CD4-positive, alpha-beta memory T cell (primary cell): ENCODE data around the gene SCGB3A1. TPM values are rescaled to one million over a fixed set of nuclear protein-coding genes. Genes with fewer than 3 reads are reported as not detected.

Source experiments
- CTCF ChIA-PET: fragments of 350-600 bp; sonication (Branson Sonifier 250); formaldehyde crosslinking; loops from one replicate; lab custom pipeline; 2021; ENCODE audit warnings: inconsistent platforms; ENCODE audit not compliant: partially characterized antibody; lab: Charles Lee
- POLR2A ChIA-PET: fragments of 350-600 bp; sonication (Branson Sonifier 250); formaldehyde crosslinking; loops from one replicate; lab custom pipeline; 2021; ENCODE audit not compliant: partially characterized antibody; lab: Charles Lee
- DNase-seq, 5 donors: peaks; one replicate each; pipeline versions ENCODE4 v3.0.0 to v3.0.0-alpha.2; 2020 to 2022; ENCODE audit warnings: mixed read lengths in 1 of 5
- H3K27ac ChIP-seq: one replicate; pipeline ENCODE4 v1.7.0; 2013; ENCODE audit warnings: low read depth, low read length
- H3K27me3 ChIP-seq: 2 replicates; pipeline ENCODE4 v1.7.0; 2013; ENCODE audit warnings: mild to moderate bottlenecking, low read length, moderate library complexity; ENCODE audit not compliant: insufficient read depth
- H3K36me3 ChIP-seq: 2 replicates; pipeline ENCODE4 v1.7.0; 2013; ENCODE audit warnings: mild to moderate bottlenecking, low read length, moderate library complexity; ENCODE audit not compliant: insufficient read depth
- H3K4me1 ChIP-seq: 2 replicates; pipeline ENCODE4 v1.7.0; 2013; ENCODE audit warnings: mild to moderate bottlenecking, low read length, moderate library complexity; ENCODE audit not compliant: insufficient read depth
- H3K4me3 ChIP-seq, 2 donors: one replicate each; pipeline ENCODE4 v1.7.0; 2013; ENCODE audit warnings: low read length in 2 of 2, mild to moderate bottlenecking in 1 of 2
- H3K9me3 ChIP-seq, 2 donors: one replicate each; pipeline ENCODE4 v1.7.0; 2013; ENCODE audit warnings: low read length in 2 of 2, control low read depth in 1 of 2; ENCODE audit not compliant: control insufficient read depth in 1 of 2
- H3K27ac Mint-ChIP-seq, 7 donors: one replicate each; pipeline ENCODE4 v1.8.0; 2020 to 2021; ENCODE audit warnings: mixed read lengths in 7 of 7, mild to moderate bottlenecking in 6 of 7, inconsistent platforms in 3 of 7, moderate library complexity in 3 of 7
- H3K27me3 Mint-ChIP-seq, 2 donors: one replicate each; pipeline ENCODE4 v1.8.0; 2020 to 2021; ENCODE audit warnings: mixed read lengths in 2 of 2
- H3K36me3 Mint-ChIP-seq, 2 donors: one replicate each; pipeline ENCODE4 v1.8.0; 2020 to 2021; ENCODE audit warnings: mixed read lengths in 2 of 2, inconsistent platforms in 1 of 2, mild to moderate bottlenecking in 1 of 2
- H3K4me1 Mint-ChIP-seq, 4 donors: one replicate each; pipeline ENCODE4 v1.8.0; 2020 to 2021; ENCODE audit warnings: mixed read lengths in 4 of 4, mild to moderate bottlenecking in 1 of 4
- H3K4me3 Mint-ChIP-seq, 8 donors: one replicate each; pipeline ENCODE4 v1.8.0; 2020 to 2021; ENCODE audit warnings: mixed read lengths in 8 of 8, mild to moderate bottlenecking in 7 of 8, moderate library complexity in 6 of 8, inconsistent platforms in 3 of 8
- H3K9me3 Mint-ChIP-seq, 8 donors: one replicate each; pipeline ENCODE4 v1.8.0; 2020 to 2021; ENCODE audit warnings: mixed read lengths in 8 of 8, mild to moderate bottlenecking in 5 of 8, inconsistent platforms in 3 of 8, moderate library complexity in 1 of 8
- intact Hi-C: fragments of 100-400 bp; cut with micrococcal nuclease; formaldehyde crosslinking; loops from one replicate; pipeline ENCODE4 v1.15.1; 2023
- polyA plus RNA-seq, 2 donors: library from polyadenylated mRNA; unstranded; fragments of 300-500 nt; fragmentation: Illumina TruSeq; gene quantifications; one replicate each; pipeline ENCODE4 v1.2.3, GENCODE V29; 2021
- total RNA-seq, 2 experiments: library from RNA; stranded (reverse); gene quantifications; one replicate each; pipeline ENCODE4 v1.2.3, GENCODE V29; 2021

SCGB3A1 gene
- total and polyA plus RNA-seq, 4 experiments from 2014 or later, result not detected

DNA sequence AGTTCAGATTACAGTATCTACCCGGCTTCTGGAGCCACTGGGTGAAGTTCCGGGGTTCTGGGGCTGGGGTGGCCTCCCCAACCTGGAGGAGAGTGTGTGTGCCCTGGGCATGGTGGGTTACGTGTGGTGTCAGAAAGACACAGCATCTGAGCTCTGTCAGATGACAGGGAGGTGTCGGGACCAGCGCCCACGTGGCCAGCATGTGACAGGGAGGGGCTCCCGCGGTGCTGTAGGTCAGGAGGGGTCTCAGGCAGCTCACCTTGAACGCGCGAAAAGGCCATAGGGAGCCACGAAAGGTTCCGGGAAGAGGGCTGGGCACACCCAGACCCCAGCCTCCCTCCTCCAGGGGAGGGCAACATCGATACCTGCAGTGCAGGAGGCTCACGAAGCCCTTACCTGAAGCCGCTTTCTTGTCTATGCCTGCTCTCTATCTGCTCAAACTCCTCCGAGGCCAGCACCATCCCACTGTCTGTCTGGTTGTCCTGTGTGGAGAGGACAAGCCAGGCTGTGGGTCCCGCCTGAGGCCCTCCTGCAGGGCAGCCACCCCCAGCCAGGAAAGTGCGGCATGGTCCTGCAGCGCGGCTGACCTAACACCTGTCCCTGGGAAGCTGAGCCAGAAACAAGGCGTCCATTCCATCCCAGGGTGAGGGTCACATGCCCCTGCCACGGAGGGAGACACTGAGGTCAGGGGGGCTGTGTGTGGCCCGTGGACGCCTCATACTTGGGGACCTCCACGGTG, 17.4 kb upstream of the SCGB3A1 start:
- H3K9me3 ChIP-seq, result no peaks in the 10 kb centered on the region
- intact Hi-C loops, result loop anchor here (5.0 to 10.0 kb wide), 2 partner anchors 64 to 106 kb away; no protein-coding TSS in a partner anchor
- Mint-ChIP-seq H3K4me3 (no peak overlapping the region), H3K27ac (no peak overlapping the region), H3K27me3 (peaks cover 2 to 4% of the 10 kb centered on the region in 2 donors), H3K9me3 (no peaks in the 10 kb centered on the region), H3K4me1 (peaks cover 2 to 10% (median 6%) of the 10 kb centered on the region in 4 donors), H3K36me3 (no peaks in the 10 kb centered on the region)
- POLR2A ChIA-PET, result no interaction called here
- no peaks in the 10 kb centered on the region for H3K27me3 ChIP-seq
- no peak for DNase-seq
- no peaks in the 10 kb centered on the region for H3K36me3 ChIP-seq
- H3K4me1 ChIP-seq, result no peaks in the 10 kb centered on the region
- H3K27ac ChIP-seq, result no peak overlapping the region
- CTCF ChIA-PET, result no interaction called here
- H3K4me3 ChIP-seq, result no peak overlapping the region

- peak overlapping the region in 2 of 7 donors; percentile 19 to 32 for H3K27ac Mint-ChIP-seq
- no peaks in the 10 kb centered on the region for H3K36me3 Mint-ChIP-seq
- CTCF ChIA-PET, result no interaction called here
- H3K9me3 ChIP-seq, result no peaks in the 10 kb centered on the region
- no peaks in the 10 kb centered on the region for H3K36me3 ChIP-seq
- H3K27me3 Mint-ChIP-seq, result peaks cover 2 to 4% of the 10 kb centered on the region in 2 donors
- H3K4me3 Mint-ChIP-seq, result peak overlapping the region in 1 of 8 donors; percentile 17
- peak in 3 of 5 donors; percentile 5 to 9 (median 6) for DNase-seq
- intact Hi-C loops, result loop anchor here (5.0 to 10.0 kb wide), 2 partner anchors 64 to 107 kb away; no protein-coding TSS in a partner anchor
- no peaks in the 10 kb centered on the region for H3K27me3 ChIP-seq
- H3K4me3 ChIP-seq, result no peak overlapping the region
- H3K4me1 ChIP-seq, result no peaks in the 10 kb centered on the region
- peaks cover 2 to 10% (median 6%) of the 10 kb centered on the region in 4 donors for H3K4me1 Mint-ChIP-seq
- H3K27ac ChIP-seq, result no peak overlapping the region
- POLR2A ChIA-PET, result no interaction called here
- no peaks in the 10 kb centered on the region for H3K9me3 Mint-ChIP-seq
Observed at GRCh38 chr5:180607861-180608571, 16.7 kb upstream of the SCGB3A1 start.

GRCh38 chr5:180606215-180606785, 15.0 kb upstream of the SCGB3A1 start:
- DNase-seq, result no peak
- ChIA-PET POLR2A (no interaction called here), CTCF (interaction anchor here (1.2 to 2.0 kb wide), 2 partner anchors 27 to 112 kb away, joined by 3 to 5 read pairs; no protein-coding TSS in a partner anchor)
- Mint-ChIP-seq H3K4me3 (no peak overlapping the region), H3K27me3 (peaks cover 2 to 4% of the 10 kb centered on the region in 2 donors), H3K36me3 (no peaks in the 10 kb centered on the region), H3K4me1 (peaks cover 2 to 10% (median 6%) of the 10 kb centered on the region in 4 donors), H3K27ac (peak overlapping the region in 1 of 7 donors; percentile 9), H3K9me3 (no peaks in the 10 kb centered on the region)
- no peaks in the 10 kb centered on the region for H3K36me3 ChIP-seq
- intact Hi-C loops, result loop anchor here (5.0 to 10.0 kb wide), 2 partner anchors 66 to 109 kb away; no protein-coding TSS in a partner anchor
- H3K4me3 ChIP-seq, result no peak overlapping the region
- H3K27ac ChIP-seq, result no peak overlapping the region
- H3K27me3 ChIP-seq, result no peaks in the 10 kb centered on the region
- no peaks in the 10 kb centered on the region for H3K9me3 ChIP-seq
- H3K4me1 ChIP-seq, result no peaks in the 10 kb centered on the region

DNA sequence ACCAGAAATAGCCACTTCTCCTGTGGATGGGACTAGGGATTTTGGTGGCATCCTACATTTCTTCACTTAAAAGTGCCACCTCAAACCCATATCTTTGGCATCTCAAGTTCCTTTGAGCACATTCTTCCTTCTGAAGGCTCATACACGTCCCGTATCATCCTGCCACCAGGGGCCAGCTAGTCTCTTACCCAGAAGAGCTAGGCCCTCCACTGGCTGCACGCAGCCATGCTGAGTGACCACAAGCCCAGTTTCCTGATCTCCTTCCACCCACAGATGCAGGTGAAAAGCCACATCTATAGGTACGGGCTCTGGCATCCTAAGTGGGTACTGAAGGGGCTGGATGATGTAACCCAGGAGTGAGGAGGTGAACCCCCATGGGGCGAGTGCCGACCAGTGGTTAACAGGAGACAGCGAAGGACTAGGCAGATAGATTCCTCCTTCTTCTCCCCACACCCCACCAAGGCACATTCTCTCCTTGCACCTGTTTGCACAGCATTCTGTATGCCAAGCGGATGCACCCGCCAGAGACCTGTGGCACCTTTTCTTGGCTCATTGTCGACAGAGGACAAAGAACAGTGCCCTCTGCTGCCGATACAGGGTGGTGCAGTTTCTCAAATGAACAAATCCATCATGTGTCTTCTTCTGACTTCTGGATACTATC, 14.4 kb upstream of the SCGB3A1 start:
- POLR2A ChIA-PET, result no interaction called here
- Histone ChIP-seq H3K4me1 (no peaks in the 10 kb centered on the region), H3K27ac (no peak overlapping the region), H3K27me3 (no peaks in the 10 kb centered on the region), H3K36me3 (no peaks in the 10 kb centered on the region), H3K4me3 (no peak overlapping the region), H3K9me3 (no peaks in the 10 kb centered on the region)
- H3K27me3 Mint-ChIP-seq, result peaks cover 2 to 4% of the 10 kb centered on the region in 2 donors
- intact Hi-C loops, result loop anchor here (5.0 to 10.0 kb wide), 2 partner anchors 67 to 109 kb away; no protein-coding TSS in a partner anchor
- CTCF ChIA-PET, result interaction anchor here (0.9 to 2.0 kb wide), 3 partner anchors 28 to 112 kb away, joined by 3 to 5 read pairs (median 3); no protein-coding TSS in a partner anchor
- peaks cover 2 to 10% (median 6%) of the 10 kb centered on the region in 4 donors for H3K4me1 Mint-ChIP-seq
- peak overlapping the region in 1 of 7 donors; percentile 9 for H3K27ac Mint-ChIP-seq
- no peak overlapping the region for H3K4me3 Mint-ChIP-seq
- DNase-seq, result peak in 4 of 5 donors; percentile 30 to 38 (median 34)
- H3K9me3 Mint-ChIP-seq, result no peaks in the 10 kb centered on the region
- H3K36me3 Mint-ChIP-seq, result no peaks in the 10 kb centered on the region

DNA sequence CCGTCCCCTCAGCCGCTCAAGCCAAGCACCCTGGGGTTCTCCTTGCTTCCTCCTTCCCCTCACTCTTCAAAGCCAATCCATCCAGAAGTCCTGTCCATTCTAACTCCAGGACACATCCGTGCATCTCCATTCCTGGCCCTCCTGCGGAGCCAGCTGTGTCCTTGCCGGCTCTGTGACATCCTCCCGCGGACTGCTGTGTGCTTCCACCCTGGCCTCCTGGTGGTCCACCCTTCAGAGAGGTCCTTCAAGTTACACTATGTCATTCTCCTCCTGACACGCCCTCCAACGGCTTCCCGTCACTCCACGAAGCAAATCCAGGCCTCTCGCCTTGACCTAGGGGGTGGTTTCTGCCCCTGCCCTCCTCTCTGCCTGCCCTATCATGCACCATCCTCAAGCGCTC, 13.0 kb upstream of the SCGB3A1 start:
- Histone ChIP-seq H3K4me3 (no peak overlapping the region), H3K27me3 (no peaks in the 10 kb centered on the region), H3K9me3 (no peaks in the 10 kb centered on the region), H3K27ac (no peak overlapping the region), H3K36me3 (no peaks in the 10 kb centered on the region), H3K4me1 (no peaks in the 10 kb centered on the region)
- Mint-ChIP-seq H3K36me3 (no peaks in the 10 kb centered on the region), H3K27me3 (peaks cover 4 to 5% of the 10 kb centered on the region in 2 donors), H3K27ac (no peak overlapping the region), H3K9me3 (no peaks in the 10 kb centered on the region), H3K4me3 (no peak overlapping the region), H3K4me1 (peaks cover 2 to 10% (median 6%) of the 10 kb centered on the region in 4 donors)
- DNase-seq, result no peak
- intact Hi-C loops, result loop anchor here (10.0 kb wide), 1 partner anchor 111 kb away; no protein-coding TSS in a partner anchor
- POLR2A ChIA-PET, result no interaction called here
- CTCF ChIA-PET, result interaction anchor here (0.9 kb wide), 1 partner anchor 29 kb away, joined by 3 read pairs; no protein-coding TSS in a partner anchor

GRCh38 chr5:180603076-180603594, 11.8 kb upstream of the SCGB3A1 start:
- H3K27me3 Mint-ChIP-seq, result peaks cover 4 to 5% of the 10 kb centered on the region in 2 donors

More at GRCh38 chr5:180603076-180603594, 11.8 kb upstream of the SCGB3A1 start:
- H3K27me3 ChIP-seq, result no peaks in the 10 kb centered on the region
- Mint-ChIP-seq H3K27ac (no peak overlapping the region), H3K9me3 (no peaks in the 10 kb centered on the region), H3K4me1 (peaks cover 0 to 7% (median 3%) of the 10 kb centered on the region in 4 donors), H3K36me3 (no peaks in the 10 kb centered on the region), H3K4me3 (no peak overlapping the region)
- no peaks in the 10 kb centered on the region for H3K36me3 ChIP-seq
- intact Hi-C loops, result loop anchor here (10.0 kb wide), 1 partner anchor 112 kb away; no protein-coding TSS in a partner anchor
- POLR2A ChIA-PET, result no interaction called here
- H3K27ac ChIP-seq, result no peak overlapping the region
- no peaks in the 10 kb centered on the region for H3K4me1 ChIP-seq
- CTCF ChIA-PET, result interaction anchor here (0.7 kb wide), 1 partner anchor 307 kb away, joined by 3 read pairs; no protein-coding TSS in a partner anchor
- H3K4me3 ChIP-seq, result no peak overlapping the region
- DNase-seq, result no peak
- H3K9me3 ChIP-seq, result no peaks in the 10 kb centered on the region
